GM12874 (cell line): ENCODE measurements around the gene UGT1A7.

ENCODE experiments used
- CTCF ChIP-seq: IDR thresholded peaks from 2 replicates; pipeline ENCODE4 v1.5.1; 2011; ENCODE audit warnings: low read depth, mild to moderate bottlenecking, control low read depth, low read length, moderate library complexity; ENCODE audit not compliant: insufficient read depth

UGT1A7 gene

GRCh38 chr2:233766416-233766815 is 84.7 kb downstream of the UGT1A7 start:
- TF ChIP-seq CTCF: no peak

GRCh38 chr2:233768076-233768475 is 86.4 kb downstream of the UGT1A7 start:
- no peak for TF ChIP-seq CTCF

- no peak for TF ChIP-seq CTCF
Observed at GRCh38 chr2:233769260-233769659, 87.6 kb downstream of the UGT1A7 start.

- TF ChIP-seq CTCF: no peak
Observed at GRCh38 chr2:233772153-233772552, 90.5 kb downstream of the UGT1A7 start.

- no peak for TF ChIP-seq CTCF
Observed at GRCh38 chr2:233772583-233772982, 90.9 kb downstream of the UGT1A7 start.

- TF ChIP-seq CTCF: no peak
Observed at GRCh38 chr2:233773854-233774253, 92.2 kb downstream of the UGT1A7 start.

- no peak for TF ChIP-seq CTCF
Observed at GRCh38 chr2:233775414-233775813, 93.7 kb downstream of the UGT1A7 start.

- no peak for TF ChIP-seq CTCF
Observed at GRCh38 chr2:233778030-233778429, 96.3 kb downstream of the UGT1A7 start, which contains the start of gene MROH2A. Gene MROH2A, plus strand, starts transcription at chr2:233778330. Its CDS starts 1,029 bp downstream, at chr2:233779359.
